HepG2 (cell line): Measurements from ENCODE around the gene RBL1. TPM values are rescaled to one million over a fixed set of nuclear protein-coding genes. Genes with fewer than 3 reads are reported as not detected.
A peak's percentile ranks its signal among the peaks of the same experiment; 100 is the strongest.

Source experiments
- CREM ChIP-seq, 2 experiments: sonication (generic) in 1 of 2; formaldehyde crosslinking in 1 of 2; IDR thresholded peaks; 2 replicates each; pipeline versions ENCODE4 v1.4.0 to v1.6.1; 2016 to 2020; ENCODE audit warnings: antibody characterized with exemption in 1 of 2, mild to moderate bottlenecking in 1 of 2, missing genetic modification reagents in 1 of 2
- ELF4 ChIP-seq: sonication (generic); formaldehyde crosslinking; IDR thresholded peaks from 2 replicates; pipeline ENCODE4 v1.5.0; 2020; ENCODE audit warnings: missing genetic modification reagents, mild to moderate bottlenecking, moderate library complexity, borderline replicate concordance
- HNRNPK ChIP-seq: fragments of 200-400 bp; formaldehyde crosslinking; IDR thresholded peaks from 2 replicates; pipeline ENCODE4 v1.6.1; 2018; ENCODE audit warnings: low read length, low read depth, moderate library complexity, mild to moderate bottlenecking; ENCODE audit not compliant: poor library complexity, severe bottlenecking
- HNRNPUL1 ChIP-seq: fragments of 200-400 bp; formaldehyde crosslinking; IDR thresholded peaks from 2 replicates; pipeline ENCODE4 v1.6.1; 2017; ENCODE audit warnings: low read depth, mild to moderate bottlenecking, low read length, moderate library complexity
- IRF2 ChIP-seq: IDR thresholded peaks from 2 replicates; pipeline ENCODE4 v1.6.1; 2018; ENCODE audit warnings: missing genetic modification reagents, missing compliant biosample characterization
- ISX ChIP-seq: sonication (generic); formaldehyde crosslinking; conservative IDR thresholded peaks from 2 replicates; pipeline ENCODE4 v1.5.0; 2020; ENCODE audit warnings: missing genetic modification reagents
- KMT2B ChIP-seq: IDR thresholded peaks from 2 replicates; pipeline ENCODE4 v1.6.1; 2016; ENCODE audit warnings: missing genetic modification reagents, missing compliant biosample characterization
- MATR3 ChIP-seq: sonication (generic); formaldehyde crosslinking; IDR thresholded peaks from 2 replicates; pipeline ENCODE4 v1.4.0; 2020; ENCODE audit warnings: missing genetic modification reagents
- NFYC ChIP-seq: IDR thresholded peaks from 2 replicates; pipeline ENCODE4 v1.6.1; 2016; ENCODE audit warnings: missing genetic modification reagents, missing compliant biosample characterization
- NR2F6 ChIP-seq, 2 experiments: IDR thresholded peaks; 2 replicates each; pipeline ENCODE4 v1.6.1; 2016; ENCODE audit warnings: antibody characterized with exemption in 1 of 2, mild to moderate bottlenecking in 1 of 2
- PAX8 ChIP-seq: sonication (generic); formaldehyde crosslinking; IDR thresholded peaks from 2 replicates; pipeline ENCODE4 v1.8.0; 2022; ENCODE audit warnings: mild to moderate bottlenecking, missing genetic modification reagents, borderline replicate concordance
- PHF5A ChIP-seq: IDR thresholded peaks from one replicate; pipeline ENCODE4 v1.6.1; 2018; ENCODE audit warnings: low read depth, missing genetic modification reagents; ENCODE audit not compliant: unreplicated experiment
- RFX5 ChIP-seq: IDR thresholded peaks from 2 replicates; pipeline ENCODE4 v1.6.1; 2011; ENCODE audit warnings: low read depth, low read length, improper control_type of control experiment
- RXRA ChIP-seq: sonication (generic); formaldehyde crosslinking; IDR thresholded peaks from 2 replicates; pipeline ENCODE4 v1.5.1; 2020; ENCODE audit warnings: missing genetic modification reagents
- TBL1XR1 ChIP-seq: fragments of 150-350 bp; IDR thresholded peaks from 2 replicates; pipeline ENCODE4 v1.6.1; 2014; ENCODE audit warnings: borderline replicate concordance, low read length; ENCODE audit not compliant: partially characterized antibody
- U2AF1 ChIP-seq: fragments of 200-400 bp; formaldehyde crosslinking; optimal IDR thresholded peaks from 2 replicates; pipeline ENCODE3; 2017; ENCODE audit warnings: mild to moderate bottlenecking, low read depth, low read length
- ZNF136 ChIP-seq: sonication (generic); formaldehyde crosslinking; IDR thresholded peaks from 2 replicates; pipeline ENCODE4 v1.8.1; 2022; ENCODE audit warnings: low read depth, mild to moderate bottlenecking, moderate library complexity, missing genetic modification reagents
- ZNF205 ChIP-seq: IDR thresholded peaks from 2 replicates; pipeline ENCODE4 v1.6.1; 2018; ENCODE audit warnings: missing biosample characterization, missing genetic modification reagents
- ZNF33A ChIP-seq: sonication (generic); formaldehyde crosslinking; IDR thresholded peaks from 2 replicates; pipeline ENCODE4 v1.5.1; 2020; ENCODE audit warnings: missing genetic modification reagents, mild to moderate bottlenecking, moderate library complexity, borderline replicate concordance
- ZNF549 ChIP-seq: sonication (generic); formaldehyde crosslinking; IDR thresholded peaks from 2 replicates; pipeline ENCODE4 v1.5.0; 2020; ENCODE audit warnings: missing genetic modification reagents
- ZNF737 ChIP-seq: sonication (generic); formaldehyde crosslinking; IDR thresholded peaks from 2 replicates; pipeline ENCODE4 v1.5.0; 2020; ENCODE audit warnings: missing genetic modification reagents, mild to moderate bottlenecking, borderline replicate concordance
- ZNF775 ChIP-seq: sonication (generic); formaldehyde crosslinking; IDR thresholded peaks from 2 replicates; pipeline ENCODE4 v1.4.0; 2020; ENCODE audit warnings: missing genetic modification reagents, mild to moderate bottlenecking, moderate library complexity, borderline replicate concordance
- polyA plus RNA-seq, 8 experiments: library from polyadenylated mRNA; depleted of rRNA in 3 of 8; stranded (reverse) in 7 of 8; unstranded in 1 of 8; fragments of >200 nt; fragmentation: Illumina TruSeq in 4 of 8; extraction: Trizol in 4 of 8; gene quantifications; 2 replicates each; pipeline versions ENCODE4 v1.2.1 to v1.2.3, GENCODE V29; 2011 to 2016; ENCODE audit warnings: low read depth in 4 of 8, missing spikeins in 1 of 8, mixed read lengths in 1 of 8; ENCODE audit not compliant: insufficient read depth in 1 of 8
- total RNA-seq, 5 experiments: library from RNA; depleted of rRNA; stranded (reverse); fragments of >200 nt; fragmentation: Illumina TruSeq; extraction: Trizol; gene quantifications; 2 replicates each; pipeline ENCODE4 v1.2.3, GENCODE V29; 2016; ENCODE audit warnings: low read depth in 1 of 5
- TF ChIP-seq, protein P1 (sequence below): sonication (generic); IDR thresholded peaks from 2 replicates; pipeline ENCODE4 v1.6.1; 2016; ENCODE audit warnings: low read depth, borderline replicate concordance
- TF ChIP-seq, protein P2 (sequence below): sonication (generic); formaldehyde crosslinking; IDR thresholded peaks from 2 replicates; pipeline ENCODE4 v1.4.0; 2020; ENCODE audit warnings: mild to moderate bottlenecking, missing genetic modification reagents, borderline replicate concordance
- TF ChIP-seq, protein P3 (sequence below): IDR thresholded peaks from 2 replicates; pipeline ENCODE4 v1.6.1; 2016; ENCODE audit warnings: missing biosample characterization, missing genetic modification reagents, low read depth

Gene RBL1
- total and polyA plus RNA-seq, 2 of the 13 experiments (the other 11 are each of a cell fraction or from before 2014, with no cell fraction given) = 6.0 to 27.5 TPM

DNA sequence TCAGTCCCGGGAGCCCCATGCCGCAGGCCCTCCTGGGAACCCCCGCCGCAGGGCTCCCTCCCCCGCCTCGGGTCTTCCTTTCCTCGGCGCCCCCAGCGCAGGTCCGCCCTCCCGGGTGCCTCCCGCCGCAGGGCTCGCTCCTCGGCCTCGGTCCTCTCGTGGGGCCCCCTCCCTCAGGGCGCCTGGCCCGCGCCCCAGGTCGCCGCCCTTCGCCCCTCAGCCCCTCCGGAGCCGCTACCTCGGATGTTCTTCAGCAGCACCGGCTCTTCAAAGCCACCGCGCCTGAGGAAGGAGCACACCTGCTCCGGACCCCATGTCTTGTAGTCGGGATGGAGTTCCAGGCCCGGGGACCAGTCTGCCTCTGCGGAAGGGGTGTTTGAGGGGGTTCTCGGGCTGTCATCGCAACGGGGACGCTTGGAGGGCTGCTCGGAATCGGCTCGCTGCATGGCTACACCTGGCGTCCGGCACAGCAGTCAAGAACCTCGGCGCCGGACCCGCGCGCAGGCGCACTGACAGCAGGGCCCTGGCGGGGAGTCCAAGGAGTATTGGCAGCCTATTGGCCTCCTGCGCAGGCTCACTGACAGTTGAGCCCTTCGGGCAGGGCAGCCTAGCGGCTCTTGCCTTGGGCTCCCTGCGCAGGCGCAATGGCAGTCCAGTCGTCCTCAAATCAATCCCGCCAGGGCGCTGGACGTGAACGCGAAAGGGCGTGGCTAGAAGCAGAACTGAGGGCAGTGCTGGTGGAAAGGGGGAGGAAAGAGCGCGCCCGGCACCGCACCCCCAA is 144.4 kb downstream of the RBL1 start, which contains the start of gene SAMHD1 (continued):
- peak; percentile 77 for TF ChIP-seq PHF5A (CRISPR knock-in tag)
- peak; percentile 48 for TF ChIP-seq U2AF1
- no peak; the same call in 1 of the 2 replicates for TF ChIP-seq IRF2 (CRISPR knock-in tag)
- peak; percentile 89 for TF ChIP-seq KMT2B
- TF ChIP-seq, protein P1, sequence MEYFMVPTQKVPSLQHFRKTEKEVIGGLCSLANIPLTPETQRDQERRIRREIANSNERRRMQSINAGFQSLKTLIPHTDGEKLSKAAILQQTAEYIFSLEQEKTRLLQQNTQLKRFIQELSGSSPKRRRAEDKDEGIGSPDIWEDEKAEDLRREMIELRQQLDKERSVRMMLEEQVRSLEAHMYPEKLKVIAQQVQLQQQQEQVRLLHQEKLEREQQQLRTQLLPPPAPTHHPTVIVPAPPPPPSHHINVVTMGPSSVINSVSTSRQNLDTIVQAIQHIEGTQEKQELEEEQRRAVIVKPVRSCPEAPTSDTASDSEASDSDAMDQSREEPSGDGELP = peak; percentile 61; the same call in 1 of the 2 replicates
- TF ChIP-seq ELF4 = peak; percentile 68; the same call in 1 of the 2 replicates
- TF ChIP-seq ZNF549 (CRISPR knock-in tag) = no peak
- TF ChIP-seq ZNF33A = no peak
- peak; percentile 56; the same call in 1 of the 2 replicates for TF ChIP-seq RXRA (CRISPR knock-in tag)
- no peak for TF ChIP-seq TBL1XR1
- peak; percentile 93 for TF ChIP-seq ZNF136 (CRISPR knock-in tag)
- no peak; the same call in 1 of the 2 replicates for TF ChIP-seq ZNF775 (CRISPR knock-in tag)
- no peak for TF ChIP-seq ZNF737 (CRISPR knock-in tag)
- no peak for TF ChIP-seq NR2F6 (IDR thresholded peaks at IDR 0.05)
- 0 out of 2 replicates have a peak, but pooled peaks have one; percentile 4 for TF ChIP-seq NR2F6 (CRISPR knock-in tag; IDR thresholded peaks at IDR 0.05)
- peak; percentile 40; the same call in 1 of the 2 replicates for TF ChIP-seq RFX5
- peak; percentile 58 for TF ChIP-seq HNRNPK
- TF ChIP-seq, protein P2, sequence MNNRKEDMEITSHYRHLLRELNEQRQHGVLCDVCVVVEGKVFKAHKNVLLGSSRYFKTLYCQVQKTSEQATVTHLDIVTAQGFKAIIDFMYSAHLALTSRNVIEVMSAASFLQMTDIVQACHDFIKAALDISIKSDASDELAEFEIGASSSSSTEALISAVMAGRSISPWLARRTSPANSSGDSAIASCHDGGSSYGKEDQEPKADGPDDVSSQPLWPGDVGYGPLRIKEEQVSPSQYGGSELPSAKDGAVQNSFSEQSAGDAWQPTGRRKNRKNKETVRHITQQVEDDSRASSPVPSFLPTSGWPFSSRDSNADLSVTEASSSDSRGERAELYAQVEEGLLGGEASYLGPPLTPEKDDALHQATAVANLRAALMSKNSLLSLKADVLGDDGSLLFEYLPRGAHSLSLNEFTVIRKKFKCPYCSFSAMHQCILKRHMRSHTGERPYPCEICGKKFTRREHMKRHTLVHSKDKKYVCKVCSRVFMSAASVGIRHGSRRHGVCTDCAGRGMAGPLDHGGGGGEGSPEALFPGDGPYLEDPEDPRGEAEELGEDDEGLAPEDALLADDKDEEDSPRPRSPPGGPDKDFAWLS (CRISPR knock-in tag) = no peak
- TF ChIP-seq ISX (CRISPR knock-in tag) = no peak
- TF ChIP-seq PAX8 (CRISPR knock-in tag) = peak; percentile 98; the same call in 1 of the 2 replicates
- no peak for TF ChIP-seq CREM (IDR thresholded peaks at IDR 0.05)
- TF ChIP-seq CREM (CRISPR knock-in tag; IDR thresholded peaks at IDR 0.05) = no peak
- no peak for TF ChIP-seq MATR3 (CRISPR knock-in tag)
- no peak for TF ChIP-seq HNRNPUL1
- TF ChIP-seq, protein P3, sequence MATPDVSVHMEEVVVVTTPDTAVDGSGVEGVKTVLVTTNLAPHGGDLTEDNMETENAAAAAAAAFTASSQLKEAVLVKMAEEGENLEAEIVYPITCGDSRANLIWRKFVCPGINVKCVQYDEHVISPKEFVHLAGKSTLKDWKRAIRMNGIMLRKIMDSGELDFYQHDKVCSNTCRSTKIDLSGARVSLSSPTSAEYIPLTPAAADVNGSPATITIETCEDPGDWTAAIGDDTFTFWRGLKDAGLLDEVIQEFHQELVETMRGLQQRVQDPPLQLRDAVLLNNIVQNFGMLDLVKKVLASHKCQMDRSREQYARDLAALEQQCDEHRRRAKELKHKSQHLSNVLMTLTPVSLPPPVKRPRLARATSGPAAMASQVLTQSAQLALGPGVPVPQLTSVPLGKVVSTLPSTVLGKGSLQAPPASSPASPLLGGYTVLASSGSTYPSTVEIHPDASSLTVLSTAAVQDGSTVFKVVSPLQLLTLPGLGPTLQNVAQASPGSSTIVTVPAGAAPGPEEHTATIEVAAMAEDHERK (CRISPR knock-in tag) = no peak
- peak; percentile 80; the same call in 1 of the 2 replicates for TF ChIP-seq ZNF205 (CRISPR knock-in tag)
- TF ChIP-seq NFYC = no peak; the same call in 1 of the 2 replicates
